ENCODE measurements around the gene MAGI1. TPM values are rescaled to one million over a fixed set of nuclear protein-coding genes. Genes with fewer than 3 reads are reported as not detected.

MAGI1 gene
- total RNA-seq, 1 donor from 2014 or later: 47.1 TPM

DNA sequence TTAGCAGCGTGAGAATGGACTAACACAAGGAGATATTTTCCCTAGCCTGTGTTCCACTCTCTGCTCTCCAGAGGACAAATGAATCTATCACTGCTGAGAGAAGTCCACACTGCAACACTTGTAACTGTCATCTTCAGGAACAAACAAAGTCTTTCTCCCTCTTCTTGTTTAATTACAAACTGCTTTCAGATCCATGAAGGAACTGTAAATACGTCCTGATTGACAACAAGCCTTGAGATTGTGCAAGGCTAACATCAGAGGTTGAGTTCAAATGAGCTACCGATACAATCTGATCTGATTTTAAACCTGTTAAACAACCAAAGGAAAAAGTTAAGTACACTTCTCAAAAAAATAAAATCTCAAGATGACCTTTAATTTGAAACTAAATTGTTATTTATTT is 712.1 kb downstream of the MAGI1 start:
- no peak overlapping the region for H3K27ac ChIP-seq
- no peak for DNase-seq (ENCODE audit: extremely low spot score in 2 of 2)
- no peak overlapping the region for H3K4me3 ChIP-seq
- TF ChIP-seq, protein P1, sequence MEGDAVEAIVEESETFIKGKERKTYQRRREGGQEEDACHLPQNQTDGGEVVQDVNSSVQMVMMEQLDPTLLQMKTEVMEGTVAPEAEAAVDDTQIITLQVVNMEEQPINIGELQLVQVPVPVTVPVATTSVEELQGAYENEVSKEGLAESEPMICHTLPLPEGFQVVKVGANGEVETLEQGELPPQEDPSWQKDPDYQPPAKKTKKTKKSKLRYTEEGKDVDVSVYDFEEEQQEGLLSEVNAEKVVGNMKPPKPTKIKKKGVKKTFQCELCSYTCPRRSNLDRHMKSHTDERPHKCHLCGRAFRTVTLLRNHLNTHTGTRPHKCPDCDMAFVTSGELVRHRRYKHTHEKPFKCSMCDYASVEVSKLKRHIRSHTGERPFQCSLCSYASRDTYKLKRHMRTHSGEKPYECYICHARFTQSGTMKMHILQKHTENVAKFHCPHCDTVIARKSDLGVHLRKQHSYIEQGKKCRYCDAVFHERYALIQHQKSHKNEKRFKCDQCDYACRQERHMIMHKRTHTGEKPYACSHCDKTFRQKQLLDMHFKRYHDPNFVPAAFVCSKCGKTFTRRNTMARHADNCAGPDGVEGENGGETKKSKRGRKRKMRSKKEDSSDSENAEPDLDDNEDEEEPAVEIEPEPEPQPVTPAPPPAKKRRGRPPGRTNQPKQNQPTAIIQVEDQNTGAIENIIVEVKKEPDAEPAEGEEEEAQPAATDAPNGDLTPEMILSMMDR (IDR thresholded peaks at IDR 0.05): no peak
- TF ChIP-seq POLR2AphosphoS5 (IDR thresholded peaks at IDR 0.05; ENCODE audit: insufficient read depth in 1 of 2, low read depth in 1 of 2) (no peak), POLR2A (IDR thresholded peaks at IDR 0.05) (no peak)
- H3K27me3 ChIP-seq: no peaks in the 10 kb centered on the region
- intact Hi-C loops (cut with DNase I): no loop called here
- no peaks in the 10 kb centered on the region for H3K9me3 ChIP-seq
- no peaks in the 10 kb centered on the region for H3K4me1 ChIP-seq
- H3K36me3 ChIP-seq: no peaks in the 10 kb centered on the region

DNA sequence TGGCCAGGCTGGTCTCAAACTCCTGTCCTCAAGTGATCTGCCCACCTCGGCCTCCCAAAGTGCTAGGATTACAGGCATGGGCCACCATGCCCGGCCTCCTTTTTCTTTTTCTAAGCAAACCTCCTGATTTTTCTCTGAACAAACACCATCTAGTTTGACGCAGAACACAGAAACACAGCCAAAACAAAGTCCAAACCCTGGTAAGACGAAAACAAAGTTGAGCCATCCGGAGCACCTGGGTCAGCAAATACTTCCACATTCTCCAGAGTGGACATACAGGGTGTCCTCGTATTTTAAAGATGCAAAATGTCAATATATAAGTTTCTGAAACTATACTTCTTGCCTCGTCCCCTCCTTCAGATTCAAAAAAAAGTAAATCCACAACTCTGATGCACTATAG is 715.8 kb downstream of the MAGI1 start:
- intact Hi-C loops (cut with DNase I): no loop called here

DNA sequence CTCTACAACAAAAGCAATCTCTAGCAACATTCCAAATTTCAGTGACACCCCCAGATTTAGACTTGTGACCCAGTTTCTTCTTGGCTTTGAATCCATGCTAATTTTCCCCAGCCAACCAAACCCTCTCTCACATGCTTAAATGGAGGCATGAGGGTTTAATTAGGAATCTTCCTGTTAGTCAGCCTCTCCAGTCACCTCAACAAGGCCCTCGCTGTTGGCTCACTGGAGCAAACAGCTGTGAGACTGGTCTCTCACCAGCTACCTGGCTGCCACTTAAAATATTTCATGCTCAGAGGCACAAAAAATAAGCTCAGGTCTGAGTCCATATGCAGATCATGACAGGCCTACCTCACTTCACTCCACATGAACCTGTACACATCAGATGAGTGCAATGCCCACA is 720.5 kb downstream of the MAGI1 start:
- intact Hi-C loops (cut with DNase I): no loop called here

More for the DNA sequence above, 715.8 kb downstream of the MAGI1 start:
- no peak overlapping the region for H3K4me3 ChIP-seq
- H3K9me3 ChIP-seq: no peaks in the 10 kb centered on the region
- TF ChIP-seq, protein P1 (IDR thresholded peaks at IDR 0.05): no peak
- no peak for TF ChIP-seq POLR2AphosphoS5 (IDR thresholded peaks at IDR 0.05; ENCODE audit: insufficient read depth in 1 of 2, low read depth in 1 of 2)
- no peak for TF ChIP-seq POLR2A (IDR thresholded peaks at IDR 0.05)
- no peaks in the 10 kb centered on the region for H3K4me1 ChIP-seq
- no peak for DNase-seq (ENCODE audit: extremely low spot score in 2 of 2)
- H3K27ac ChIP-seq: no peak overlapping the region
- H3K27me3 ChIP-seq: no peaks in the 10 kb centered on the region
- H3K36me3 ChIP-seq: no peaks in the 10 kb centered on the region

DNA sequence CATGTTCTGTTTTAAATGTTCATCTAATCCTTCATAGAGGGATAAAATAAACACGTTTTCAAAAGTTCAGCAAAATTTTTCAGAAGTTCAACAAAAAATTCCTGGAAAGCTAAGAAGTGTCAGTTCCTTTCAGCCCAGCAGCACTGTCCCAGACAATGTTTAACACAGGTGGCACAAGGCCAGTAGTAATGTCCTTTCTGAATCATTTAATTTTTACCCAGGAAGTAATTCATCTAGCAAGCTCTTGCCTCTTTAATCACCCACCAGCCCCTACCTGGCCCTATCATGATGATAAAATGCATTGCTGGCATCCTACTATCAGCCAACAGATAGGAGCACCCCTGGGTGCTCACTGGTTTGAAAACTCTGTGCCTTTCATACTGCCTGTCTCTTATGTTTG is 723.8 kb downstream of the MAGI1 start:
- Histone ChIP-seq H3K36me3 (no peaks in the 10 kb centered on the region), H3K27ac (no peak overlapping the region), H3K4me3 (no peak overlapping the region), H3K27me3 (no peaks in the 10 kb centered on the region), H3K4me1 (no peaks in the 10 kb centered on the region), H3K9me3 (no peaks in the 10 kb centered on the region)
- DNase-seq (ENCODE audit: extremely low spot score in 2 of 2): no peak
- intact Hi-C loops (cut with DNase I): no loop called here
- TF ChIP-seq, protein P1 (IDR thresholded peaks at IDR 0.05): no peak
- no peak for TF ChIP-seq POLR2A (IDR thresholded peaks at IDR 0.05)
- TF ChIP-seq POLR2AphosphoS5 (IDR thresholded peaks at IDR 0.05; ENCODE audit: insufficient read depth in 1 of 2, low read depth in 1 of 2): no peak

More for the DNA sequence above, 720.5 kb downstream of the MAGI1 start:
- no peaks in the 10 kb centered on the region for H3K36me3 ChIP-seq
- DNase-seq (ENCODE audit: extremely low spot score in 2 of 2): no peak
- no peak overlapping the region for H3K27ac ChIP-seq
- no peak overlapping the region for H3K4me3 ChIP-seq
- H3K4me1 ChIP-seq: no peaks in the 10 kb centered on the region
- no peaks in the 10 kb centered on the region for H3K9me3 ChIP-seq
- TF ChIP-seq, protein P1 (IDR thresholded peaks at IDR 0.05): no peak
- no peak for TF ChIP-seq POLR2AphosphoS5 (IDR thresholded peaks at IDR 0.05; ENCODE audit: insufficient read depth in 1 of 2, low read depth in 1 of 2)
- no peak for TF ChIP-seq POLR2A (IDR thresholded peaks at IDR 0.05)
- H3K27me3 ChIP-seq: no peaks in the 10 kb centered on the region

DNA sequence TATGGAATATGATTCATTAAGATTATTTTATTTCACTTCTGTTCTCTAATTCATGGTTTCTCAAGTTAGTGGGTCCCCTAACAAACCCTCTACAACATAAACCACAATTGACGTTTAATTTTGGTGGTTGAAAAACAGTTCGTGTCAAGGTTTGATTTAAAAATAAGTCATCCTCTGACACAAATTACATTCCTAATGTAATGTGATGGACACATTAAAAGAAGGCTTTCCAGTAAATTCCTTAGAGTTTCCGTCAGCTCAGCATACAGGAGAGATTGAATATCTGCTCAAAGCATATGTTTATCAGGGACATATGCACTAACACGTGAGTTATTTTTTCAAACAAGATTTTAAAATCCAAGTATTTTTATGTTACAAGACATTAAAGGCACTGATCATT is 724.4 kb downstream of the MAGI1 start:
- TF ChIP-seq POLR2A (IDR thresholded peaks at IDR 0.05) (no peak), POLR2AphosphoS5 (IDR thresholded peaks at IDR 0.05; ENCODE audit: insufficient read depth in 1 of 2, low read depth in 1 of 2) (no peak)
- TF ChIP-seq, protein P1 (IDR thresholded peaks at IDR 0.05): no peak
- no peak overlapping the region for H3K27ac ChIP-seq
- H3K27me3 ChIP-seq: no peaks in the 10 kb centered on the region
- H3K4me3 ChIP-seq: no peak overlapping the region
- H3K9me3 ChIP-seq: no peaks in the 10 kb centered on the region
- intact Hi-C loops (cut with DNase I): no loop called here
- no peak for DNase-seq (ENCODE audit: extremely low spot score in 2 of 2)
- H3K36me3 ChIP-seq: no peaks in the 10 kb centered on the region
- H3K4me1 ChIP-seq: no peaks in the 10 kb centered on the region

All from vagina (tissue), 2 donors.